SW480 (cell line): ENCODE measurements around the gene HSPBP1.

Experiments
- DNase-seq: peaks from one replicate; pipeline ENCODE4 v3.0.0-alpha.2; 2016; ENCODE audit warnings: low spot score

The HSPBP1 gene

DNA sequence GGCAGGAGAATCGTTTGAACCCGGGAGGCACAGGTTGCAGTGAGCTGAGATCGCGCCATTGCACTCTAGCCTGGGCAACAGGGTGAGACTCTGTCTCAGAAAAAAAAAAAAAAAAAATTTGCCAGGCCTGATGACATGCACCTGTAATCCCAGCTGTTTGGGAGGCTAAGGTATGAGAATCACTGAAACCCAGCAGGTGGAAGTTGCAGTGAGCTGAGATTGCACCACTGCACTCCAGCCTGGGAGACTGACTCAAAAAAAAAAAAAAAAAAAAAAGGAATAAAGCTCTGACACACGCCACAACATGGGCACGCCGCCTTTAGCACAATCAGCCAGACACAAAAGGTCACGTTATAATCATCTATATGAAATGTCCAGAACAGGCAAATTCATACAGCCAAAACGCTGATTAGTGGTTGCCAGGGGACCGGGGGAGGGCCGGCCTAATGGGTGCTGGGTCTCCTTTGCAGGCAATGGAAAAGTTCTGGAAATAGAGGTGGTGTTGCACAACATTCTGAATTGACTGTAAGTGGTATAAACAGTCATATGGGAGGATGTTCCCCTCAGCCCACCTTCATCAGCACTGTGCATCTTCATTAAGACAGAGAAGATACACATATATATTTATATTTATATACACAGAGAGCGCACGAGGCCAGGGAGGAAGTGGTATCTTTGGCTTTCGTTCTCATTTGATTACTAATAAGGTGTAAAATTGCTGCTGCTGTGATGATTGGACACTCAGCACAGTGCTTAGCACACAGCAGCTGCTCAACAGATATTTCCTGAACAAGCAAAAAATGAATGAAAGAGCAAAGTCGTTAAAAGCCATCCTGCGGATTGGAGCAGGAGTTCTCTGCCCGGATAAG, 3.8 kb downstream of the HSPBP1 start:
- no peak for DNase-seq

DNA sequence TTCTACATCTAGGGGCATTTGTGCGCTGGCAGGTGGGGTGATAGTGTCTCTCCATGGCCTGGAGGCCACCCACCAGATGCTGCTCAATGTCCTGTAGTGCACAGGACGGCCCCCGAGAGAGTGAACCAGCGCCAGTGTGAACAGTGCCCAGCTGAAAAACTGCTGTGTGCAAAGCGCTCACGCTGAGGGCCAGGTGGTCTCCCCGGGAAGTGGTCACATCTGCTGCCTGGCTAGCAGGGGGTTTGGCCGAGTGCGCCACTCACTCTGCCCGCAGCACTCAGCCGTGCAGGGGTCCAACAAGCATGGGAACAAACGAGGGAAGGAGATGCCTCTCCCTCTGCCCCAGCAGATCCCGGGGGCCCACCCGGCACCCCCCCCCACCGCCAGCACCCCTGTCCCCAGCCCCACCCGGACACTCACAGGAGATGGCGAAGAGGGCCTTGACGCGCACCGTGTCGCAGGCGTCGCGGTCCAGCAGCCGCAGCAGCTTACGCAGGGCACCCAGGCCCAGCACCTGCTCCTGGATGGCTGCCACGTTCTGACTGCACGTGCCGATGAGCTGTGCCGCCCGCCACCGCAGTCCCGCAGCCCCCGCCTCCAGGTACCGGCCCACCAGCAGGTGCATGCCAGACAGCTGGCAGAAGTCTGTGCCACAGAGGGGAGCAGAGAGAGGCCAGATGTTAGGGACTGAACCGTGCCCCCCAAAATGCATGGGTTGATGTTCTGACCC, 5.8 kb downstream of the HSPBP1 start:
- DNase-seq = no peak

DNA sequence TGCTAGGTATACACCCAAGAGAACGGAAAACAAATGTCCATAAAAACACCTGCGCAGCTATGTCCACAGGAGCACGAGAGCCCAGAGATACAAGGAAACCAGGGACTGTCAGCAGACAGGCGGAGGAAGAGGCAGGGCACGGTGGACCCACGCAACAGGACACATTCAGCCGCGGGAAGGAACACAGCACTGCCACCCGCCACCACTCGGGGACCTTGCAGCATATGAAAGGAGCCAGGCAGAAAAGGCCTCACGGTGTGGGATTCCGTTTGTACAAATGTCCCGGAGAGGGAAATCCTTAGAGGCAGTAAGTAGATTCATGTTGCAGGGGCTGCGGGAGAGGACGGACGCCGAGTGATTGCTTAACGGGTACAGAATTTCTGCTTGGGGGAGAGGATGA, 7.8 kb downstream of the HSPBP1 start:
- DNase-seq = no peak

DNA sequence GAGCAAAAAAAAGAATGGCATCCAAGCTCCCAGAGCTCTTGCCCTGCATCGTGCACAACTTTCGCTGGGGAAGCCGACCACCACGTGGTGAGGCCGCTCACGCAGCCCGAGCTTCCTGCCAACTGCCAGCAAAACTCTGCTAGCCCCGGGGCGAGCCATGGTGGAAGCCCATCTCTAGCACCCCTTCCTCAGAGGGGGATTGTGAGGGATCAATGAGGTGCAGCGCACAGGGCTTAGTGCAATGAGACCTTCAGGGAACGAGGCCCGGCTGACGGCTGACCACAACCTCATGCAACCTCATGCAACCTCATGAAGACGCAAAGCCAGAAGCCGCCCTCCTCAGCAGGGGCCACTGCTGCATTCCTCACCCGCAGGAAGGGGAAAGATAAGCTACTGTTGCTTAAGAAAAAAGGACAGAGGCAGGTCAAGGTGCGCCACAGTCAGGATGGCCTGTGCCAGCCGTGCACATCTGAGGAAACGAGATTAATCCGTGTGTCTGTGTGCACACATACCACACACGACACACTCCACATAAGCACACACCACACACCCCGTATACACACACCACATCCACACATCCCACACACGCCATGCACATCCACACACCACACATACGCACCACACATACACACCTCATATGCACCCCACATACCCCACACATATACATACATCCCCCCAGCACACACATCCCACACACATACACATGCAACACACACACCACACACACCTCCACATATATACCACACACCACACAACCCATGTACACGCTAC, 9.6 kb downstream of the HSPBP1 start:
- DNase-seq = no peak

DNA sequence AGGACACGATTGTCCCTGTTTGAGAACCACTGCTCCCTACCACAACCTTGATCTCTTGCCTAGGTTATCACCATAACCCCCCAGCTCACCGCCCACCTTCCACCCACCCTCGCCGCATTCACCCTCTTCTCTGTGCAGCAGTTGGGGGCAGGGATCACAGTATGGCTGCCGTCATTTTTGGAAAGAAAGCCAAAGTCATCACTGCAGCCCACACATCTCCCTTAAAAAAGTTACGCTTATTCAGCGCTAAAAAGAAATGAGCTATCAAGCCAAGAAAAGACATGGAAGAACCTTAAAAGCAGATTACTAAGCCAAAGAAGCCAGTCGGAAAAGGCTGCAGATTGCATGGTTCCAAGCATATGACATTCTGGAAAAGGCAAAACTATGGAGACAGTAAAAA, 10.6 kb downstream of the HSPBP1 start:
- no peak for DNase-seq

DNA sequence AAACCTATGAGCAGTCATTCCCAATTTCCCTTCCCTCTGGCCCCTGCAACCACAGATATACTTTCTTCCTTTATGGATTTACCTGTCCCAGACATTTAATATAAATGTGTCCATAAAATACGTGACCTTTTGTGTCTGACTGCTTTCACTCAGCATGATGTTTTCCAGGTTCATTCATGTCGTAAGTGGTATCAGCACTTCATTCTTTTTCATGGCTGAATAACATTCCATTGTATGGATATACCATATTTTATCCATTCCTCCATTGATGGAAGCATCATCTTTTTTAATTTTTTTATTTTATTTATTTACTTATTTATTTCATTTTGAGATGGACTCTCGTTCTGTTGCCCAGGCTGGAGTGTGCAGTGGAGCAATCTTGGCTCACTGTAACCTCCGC, 13.1 kb downstream of the HSPBP1 start:
- no peak for DNase-seq

DNA sequence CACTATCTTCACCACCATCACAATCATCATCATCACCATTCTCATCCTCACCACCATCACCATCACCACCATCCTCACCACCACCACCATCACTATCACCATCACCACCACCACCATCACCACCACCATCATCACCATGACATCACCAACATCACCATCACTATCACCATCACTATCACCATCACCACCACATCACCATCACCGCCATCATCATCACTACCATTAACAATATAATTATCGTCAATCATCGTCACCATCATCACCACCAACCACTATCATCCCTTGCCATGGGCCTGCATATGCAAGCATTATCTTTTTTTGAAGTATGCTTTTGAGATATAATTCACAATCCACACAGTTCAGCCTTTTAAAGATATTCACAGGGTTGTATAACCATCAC, 13.5 kb downstream of the HSPBP1 start:
- DNase-seq = no peak

DNA sequence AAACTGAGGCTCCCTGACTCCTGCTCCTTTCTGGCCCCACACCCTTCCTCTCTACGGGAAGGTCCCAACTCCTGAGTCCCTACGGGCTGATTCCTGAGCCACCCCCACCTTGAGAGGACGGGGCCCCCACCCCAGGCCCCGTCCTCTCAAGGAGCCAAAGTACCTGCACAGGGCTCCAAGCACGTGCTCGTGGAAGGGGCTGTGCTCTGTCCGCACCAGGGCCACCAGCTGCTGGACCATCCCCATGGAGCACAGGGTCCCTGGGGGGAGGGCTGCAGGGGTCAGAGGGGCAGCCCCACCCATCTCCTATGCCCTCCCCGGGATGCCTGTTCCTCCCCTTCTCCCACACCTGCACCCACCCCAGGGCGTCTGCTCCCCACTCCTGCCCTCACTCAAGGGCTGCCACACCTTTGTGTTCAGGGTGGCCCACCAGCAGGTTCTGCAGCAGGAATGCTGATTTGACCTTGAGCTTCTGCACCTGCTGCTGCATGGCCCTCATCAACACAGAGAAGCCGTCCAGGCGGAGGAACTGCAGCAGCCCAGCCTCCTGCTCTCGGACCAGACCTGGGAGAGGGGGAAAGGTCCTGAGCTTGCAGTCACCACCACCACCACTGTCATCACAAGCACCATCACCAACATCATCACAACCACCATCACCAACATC, 14.1 kb downstream of the HSPBP1 start:
- DNase-seq = no peak

DNA sequence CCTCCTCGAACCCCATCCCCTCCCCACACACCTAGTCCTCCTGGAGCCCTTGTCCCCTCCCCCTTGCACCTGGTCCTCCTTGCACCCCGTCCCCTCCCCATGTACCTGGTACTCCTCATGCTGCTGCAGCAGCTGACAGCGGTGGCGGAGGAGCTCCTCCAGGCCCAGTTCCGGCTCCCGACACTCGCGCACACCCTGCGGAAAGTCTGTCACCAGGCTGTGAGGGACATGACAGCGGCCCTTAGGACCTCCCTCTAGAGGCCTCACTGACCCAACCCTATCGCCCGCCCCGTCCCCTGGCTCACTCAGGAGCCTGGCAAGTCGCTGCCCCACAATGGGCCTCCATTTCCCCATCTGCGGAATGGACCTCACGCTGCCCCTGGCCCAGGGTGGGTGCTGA, 14.7 kb downstream of the HSPBP1 start:
- no peak for DNase-seq

DNA sequence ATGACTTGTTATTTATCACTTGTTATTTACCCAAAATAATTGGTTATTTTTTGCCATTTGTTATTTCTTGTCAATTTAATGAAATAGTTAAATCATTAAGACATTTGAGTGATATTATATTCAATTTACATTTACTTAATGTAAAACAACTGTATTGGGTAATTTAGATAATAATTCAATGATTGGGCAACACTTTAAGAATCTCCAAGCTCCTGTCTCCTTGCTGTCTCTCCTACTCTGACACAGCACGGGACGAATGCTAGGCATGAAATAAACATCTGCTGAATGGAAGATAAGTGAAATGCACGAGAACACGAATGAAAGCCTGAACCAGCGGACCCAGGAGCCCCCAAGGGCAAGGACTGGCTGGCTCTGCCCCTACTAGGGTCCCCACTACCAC, 15.4 kb downstream of the HSPBP1 start:
- DNase-seq = no peak

DNA sequence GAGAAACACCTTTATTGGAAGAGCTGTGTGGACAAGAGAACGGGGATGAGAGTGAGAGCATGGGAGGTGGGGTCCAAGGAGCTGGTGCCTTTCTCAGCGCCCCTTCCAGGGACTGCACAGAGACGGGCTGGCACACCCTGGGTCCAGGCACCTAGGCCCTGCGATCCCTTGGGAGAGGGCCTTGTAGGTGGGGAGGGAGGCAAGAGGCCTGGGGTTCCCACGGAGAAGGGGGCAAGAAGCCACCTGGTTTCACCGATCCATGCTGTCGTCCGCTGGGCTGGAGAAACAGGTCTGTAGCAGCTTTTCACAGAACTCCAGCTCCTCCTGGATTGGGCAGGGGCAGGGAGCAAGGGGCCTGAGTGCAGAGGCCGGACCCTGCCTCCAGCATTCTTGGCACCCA, 17.6 kb downstream of the HSPBP1 start:
- DNase-seq = no peak

DNA sequence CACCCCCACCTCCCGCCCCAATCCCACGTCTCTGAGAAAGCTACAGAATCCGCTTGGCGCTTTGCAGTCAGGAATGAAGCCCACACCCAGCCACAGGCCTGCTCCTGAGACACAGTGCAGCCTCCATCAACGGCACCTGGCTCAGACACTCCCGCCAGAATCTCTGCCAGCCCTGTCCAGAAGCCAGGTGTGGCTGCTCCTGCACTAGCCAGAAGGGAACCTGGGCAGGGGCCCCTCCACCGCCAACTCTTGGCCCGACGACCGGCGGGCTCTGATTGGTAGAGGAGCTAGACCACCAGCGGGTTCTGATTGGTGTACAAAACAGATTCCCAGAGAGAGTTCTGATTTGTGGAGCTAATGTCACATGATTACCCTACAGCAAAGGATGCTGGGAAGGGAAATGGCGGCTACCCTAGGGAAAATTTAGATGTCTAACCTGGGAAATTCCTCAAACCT, 18.2 kb downstream of the HSPBP1 start:
- no peak for DNase-seq

DNA sequence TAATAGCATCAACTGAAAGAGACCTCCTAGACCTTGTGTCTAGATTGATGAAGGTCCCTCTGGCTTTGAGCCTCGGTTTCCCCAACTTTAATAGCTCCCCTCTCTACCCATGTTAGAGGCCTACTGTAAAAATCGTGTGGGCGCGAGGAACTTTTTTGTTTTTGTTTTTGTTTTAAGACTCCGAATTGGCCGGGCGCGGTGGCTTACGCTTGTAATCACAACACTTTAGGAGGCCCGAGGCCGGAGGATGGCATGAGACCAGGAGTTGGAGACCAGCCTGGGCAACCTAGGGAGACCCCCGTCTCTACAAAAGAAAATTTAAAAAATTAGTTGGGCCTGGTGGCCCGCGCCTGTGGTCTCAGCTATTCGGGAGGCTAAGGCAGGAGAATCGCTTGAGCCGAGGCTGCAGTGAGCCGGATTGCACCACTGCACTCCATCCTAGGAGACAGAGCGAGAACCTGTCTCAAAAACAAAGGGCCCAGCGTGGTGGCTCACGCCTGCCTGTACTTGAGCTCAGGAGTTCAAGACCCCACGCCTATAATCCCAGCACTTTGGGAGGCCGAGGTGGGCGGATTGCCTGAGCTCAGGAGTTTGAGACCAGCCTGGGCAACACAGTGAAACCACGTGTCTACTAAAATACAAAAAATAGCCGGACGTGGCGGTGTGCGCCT, 20.2 kb downstream of the HSPBP1 start:
- no peak for DNase-seq

DNA sequence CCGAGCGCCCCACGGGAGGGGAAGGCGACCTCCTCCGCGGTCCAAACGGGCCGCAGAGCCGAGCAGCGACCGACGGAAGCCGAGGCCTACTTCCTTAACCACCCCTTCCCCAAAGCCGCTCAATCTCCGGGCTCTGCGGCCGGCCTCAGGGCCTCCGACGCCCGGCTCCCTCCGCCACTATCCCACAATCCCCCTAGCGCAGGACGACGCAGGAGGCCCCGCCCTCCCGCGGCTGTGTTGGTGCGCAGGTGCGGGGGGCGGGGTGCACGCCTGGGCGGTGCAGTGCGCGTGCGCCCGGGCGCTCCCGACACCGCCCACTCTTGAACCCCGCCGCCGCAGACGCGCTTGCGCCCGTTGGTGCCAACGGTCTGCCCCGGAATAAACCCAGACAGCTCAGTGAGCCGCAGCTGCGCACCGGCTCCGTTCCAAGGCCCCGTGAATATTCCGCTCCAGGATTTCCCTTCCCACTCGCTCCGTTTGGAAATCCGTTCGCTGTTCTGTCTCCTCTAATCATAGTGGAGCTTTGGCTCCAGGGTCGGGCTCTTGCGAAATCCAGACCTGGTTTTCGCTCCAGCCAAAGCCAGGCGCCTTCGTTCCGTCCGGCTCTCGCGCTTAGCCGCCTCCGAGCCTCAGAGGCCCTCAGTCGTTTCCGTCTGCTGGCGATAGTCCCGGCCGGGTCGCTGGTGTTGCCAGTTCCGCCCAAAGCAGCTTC, 20.9 kb downstream of the HSPBP1 start, which contains the start of gene PPP6R1:
Gene PPP6R1 (minus strand): TSS at position 190 of the 712 bp plus-strand sequence. CDS start 11,914 bp downstream, outside the sequence.
- DNase-seq = peak; percentile 100

DNA sequence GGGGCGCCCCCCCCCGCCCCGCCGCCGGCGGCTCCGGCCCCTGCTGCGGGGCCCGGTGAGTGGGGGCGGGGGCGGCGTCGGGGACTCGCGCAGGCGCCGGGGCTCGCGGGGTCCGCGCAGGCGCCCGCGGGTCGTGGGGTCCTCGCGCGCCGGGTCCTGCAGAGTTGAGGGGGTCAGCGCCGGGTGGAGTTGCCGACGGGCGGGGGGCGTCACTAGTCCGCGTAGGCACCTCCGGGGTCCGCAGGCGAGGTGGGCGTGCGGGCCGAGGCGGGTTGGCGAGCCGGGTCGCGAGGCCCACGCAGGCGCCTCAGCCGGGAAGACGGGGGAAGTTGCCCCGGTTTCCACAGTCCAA, 21.5 kb downstream of the HSPBP1 start:
- no peak for DNase-seq

DNA sequence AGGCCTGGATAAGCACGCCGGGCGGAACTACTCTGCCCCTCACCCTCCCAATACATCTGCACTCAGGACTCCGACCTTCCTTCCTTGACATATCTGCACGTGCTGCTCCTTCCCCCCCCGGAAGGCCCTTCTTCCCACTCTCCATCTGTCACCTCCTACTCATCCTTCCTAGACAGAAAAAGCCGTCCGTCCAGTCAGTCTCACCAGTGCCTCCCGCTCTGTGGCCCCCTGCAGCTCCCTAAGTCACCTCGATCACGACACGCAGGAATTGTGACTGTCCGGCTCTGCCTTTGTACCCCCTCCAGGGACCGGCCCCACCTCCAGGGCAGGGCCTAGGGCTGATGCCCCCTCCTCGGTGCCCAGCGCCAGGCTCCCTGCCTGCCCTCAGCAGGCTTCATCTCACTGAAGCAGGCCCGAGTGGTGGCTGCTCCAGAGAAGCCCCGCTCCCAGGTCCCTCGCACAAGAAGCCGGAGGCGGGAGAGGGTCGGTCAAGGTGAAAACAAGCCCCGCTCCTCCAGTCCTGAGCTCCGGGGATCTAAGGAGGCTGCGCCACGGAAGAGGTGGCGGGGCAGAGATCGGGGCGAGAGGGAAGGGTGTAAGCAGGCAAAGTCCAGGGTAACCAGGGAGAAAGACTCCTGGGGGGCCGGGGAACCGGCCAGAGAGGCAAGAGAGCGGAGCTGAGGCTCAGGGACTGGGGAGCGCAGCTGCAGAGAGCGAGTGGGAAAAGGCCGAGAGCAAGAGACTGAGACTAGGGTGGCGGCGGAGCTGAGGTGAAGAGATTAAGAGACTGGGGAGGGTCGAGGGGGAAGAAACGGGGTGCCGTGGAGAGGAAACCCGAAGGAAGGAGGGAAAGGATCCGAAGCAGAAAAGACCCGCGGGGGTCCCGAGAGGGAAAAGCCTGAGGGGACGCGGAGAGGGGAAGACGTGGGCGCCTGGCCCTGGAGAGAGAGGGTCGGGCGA, 22.2 kb downstream of the HSPBP1 start:
- DNase-seq = no peak

DNA sequence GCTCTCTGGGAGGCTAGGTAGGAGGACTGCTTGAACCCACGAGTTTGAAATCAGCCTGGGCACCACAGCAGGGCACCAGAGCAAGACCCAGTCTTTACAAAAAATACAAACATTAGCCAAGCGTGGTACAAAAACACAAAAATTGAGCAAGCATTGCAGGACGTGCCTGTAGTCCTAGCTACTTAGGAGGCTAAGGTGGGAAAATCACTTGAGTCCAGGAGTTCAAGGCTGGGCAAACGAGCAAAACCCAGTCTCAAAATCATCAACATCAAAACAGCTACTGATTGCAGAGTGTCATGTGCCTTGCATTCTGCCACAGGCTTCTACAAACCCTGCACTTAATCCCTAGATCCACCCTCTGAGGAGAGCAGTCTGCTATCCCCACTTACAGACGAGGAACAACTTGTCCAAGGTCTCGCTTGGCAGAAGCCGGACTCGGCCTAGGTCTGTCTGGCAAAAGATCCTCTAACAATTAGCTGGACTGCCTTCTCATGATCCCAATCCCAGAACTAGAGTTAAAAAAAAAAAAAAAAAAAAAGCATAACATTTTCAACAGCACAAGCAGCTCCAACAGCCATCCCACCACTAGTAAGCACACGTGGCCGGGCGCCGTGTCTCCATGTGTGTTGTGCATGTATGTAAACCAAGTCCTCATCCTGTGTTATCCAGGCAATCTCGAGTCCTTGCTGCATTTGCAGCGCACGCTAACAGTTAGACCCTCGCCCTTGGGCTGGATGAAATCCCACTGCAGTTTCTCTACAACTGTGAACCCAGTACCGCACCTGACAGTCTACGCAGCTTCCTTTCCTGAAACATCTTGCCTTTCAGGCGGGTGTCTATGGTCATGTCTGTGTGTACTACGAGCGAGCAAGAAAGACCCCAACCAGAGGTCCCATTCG, 23.1 kb downstream of the HSPBP1 start:
- DNase-seq = no peak

DNA sequence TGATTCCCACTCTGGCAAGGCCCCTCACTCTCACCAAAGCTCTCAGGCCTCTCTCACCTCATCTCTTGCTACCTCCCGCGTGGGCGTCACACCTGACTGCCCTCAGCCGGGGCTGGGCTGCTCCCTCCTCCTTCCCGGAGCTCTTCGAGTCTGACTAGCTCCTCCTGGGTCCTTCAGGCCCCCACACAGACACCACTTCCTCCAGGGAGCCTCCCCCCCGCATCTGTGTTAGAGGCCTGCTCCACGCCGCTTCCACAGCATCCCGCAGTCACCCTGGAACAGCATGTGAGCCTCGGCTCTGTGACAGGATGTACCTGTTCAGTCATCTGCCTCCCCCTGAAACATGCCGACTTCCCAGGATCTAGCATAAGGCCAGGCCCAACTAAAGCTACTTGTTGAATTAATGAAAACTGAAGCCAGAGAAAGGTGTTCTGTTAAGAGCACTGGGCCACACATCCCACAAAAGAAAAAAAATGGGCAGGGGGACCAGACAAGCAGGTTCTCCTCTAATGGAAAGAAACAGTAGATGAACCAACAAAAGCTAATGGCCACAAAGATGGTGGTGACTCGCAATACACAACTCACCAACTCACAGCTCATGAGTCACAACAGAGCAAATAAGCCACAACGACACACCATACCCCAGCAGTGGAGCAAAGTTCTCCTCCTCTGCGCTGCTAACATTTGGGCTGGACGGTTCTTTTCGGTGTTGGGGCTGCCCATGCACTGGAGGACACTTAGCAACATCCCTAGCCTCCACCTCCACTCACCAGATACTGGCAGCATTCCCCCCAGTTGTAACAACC, 24.1 kb downstream of the HSPBP1 start:
- DNase-seq = no peak
